HG03175 (cell line): Measurements from ENCODE around the gene ABHD12B.

ENCODE experiments used
- ATAC-seq: cut with Tn5 transposase; IDR thresholded peaks from one replicate; pipeline ENCODE4 v1.9.1; 2021; ENCODE audit warnings: mild to moderate bottlenecking, moderate library complexity; ENCODE audit not compliant: unreplicated experiment

ABHD12B gene

GRCh38 chr14:50871914-50872732 is at the start of gene ABHD12B:
Gene ABHD12B (plus strand): TSS chr14:50872053. CDS start chr14:50872175, 122 bp downstream.
- no peak for ATAC-seq

GRCh38 chr14:50822501-50823042 is 49.3 kb upstream of the ABHD12B start:
- no peak for ATAC-seq

GRCh38 chr14:50823051-50823761 is 48.6 kb upstream of the ABHD12B start:
- peak; percentile 22 for ATAC-seq

GRCh38 chr14:50823762-50824636 is 47.9 kb upstream of the ABHD12B start:
- peak; percentile 81 for ATAC-seq

GRCh38 chr14:50825307-50825706 is 46.5 kb upstream of the ABHD12B start:
- ATAC-seq, result no peak

GRCh38 chr14:50826681-50827080 is 45.2 kb upstream of the ABHD12B start:
- ATAC-seq, result no peak

GRCh38 chr14:50828721-50829488 is 42.9 kb upstream of the ABHD12B start:
- no peak for ATAC-seq

- no peak for ATAC-seq
Observed at GRCh38 chr14:50829489-50830043, 42.3 kb upstream of the ABHD12B start.

- ATAC-seq, result peak; percentile 37
Observed at GRCh38 chr14:50830044-50830931, 41.6 kb upstream of the ABHD12B start.

GRCh38 chr14:50830932-50831725 is 40.7 kb upstream of the ABHD12B start, which contains the start of gene NIN:
Gene NIN (minus strand): TSS chr14:50831162. CDS start chr14:50822056, 9,106 bp downstream.
- ATAC-seq, result peak; percentile 81

- ATAC-seq, result no peak
Observed at GRCh38 chr14:50831726-50832168, 40.1 kb upstream of the ABHD12B start.

GRCh38 chr14:50832935-50833630 is 38.8 kb upstream of the ABHD12B start:
- no peak for ATAC-seq

GRCh38 chr14:50834802-50835276 is 37.0 kb upstream of the ABHD12B start:
- ATAC-seq, result no peak

GRCh38 chr14:50835280-50835679 is 36.6 kb upstream of the ABHD12B start:
- ATAC-seq, result peak; percentile 24

GRCh38 chr14:50836515-50836914 is 35.3 kb upstream of the ABHD12B start:
- no peak for ATAC-seq

- ATAC-seq, result no peak
Observed at GRCh38 chr14:50837271-50837670, 34.6 kb upstream of the ABHD12B start.

GRCh38 chr14:50837850-50838470 is 33.9 kb upstream of the ABHD12B start:
- ATAC-seq, result no peak
